GM12874 (cell line): ENCODE results near the gene SPEN.

Experiments
- CTCF ChIP-seq: IDR thresholded peaks from 2 replicates; pipeline ENCODE4 v1.5.1; 2011; ENCODE audit warnings: low read depth, mild to moderate bottlenecking, control low read depth, low read length, moderate library complexity; ENCODE audit not compliant: insufficient read depth

Gene SPEN

GRCh38 chr1:15970911-15971310, 123.4 kb downstream of the SPEN start:
- TF ChIP-seq CTCF, result no peak

- no peak for TF ChIP-seq CTCF
These were observed 124.9 kb downstream of the SPEN start for GRCh38 chr1:15972409-15972808.

- no peak for TF ChIP-seq CTCF
These were observed 126.3 kb downstream of the SPEN start for GRCh38 chr1:15973772-15974171.

GRCh38 chr1:15974855-15975254, 127.3 kb downstream of the SPEN start:
- TF ChIP-seq CTCF, result no peak

GRCh38 chr1:15975358-15975804, 127.9 kb downstream of the SPEN start:
- TF ChIP-seq CTCF, result peak; percentile 26

- no peak for TF ChIP-seq CTCF
These were observed 128.5 kb downstream of the SPEN start, which contains the start of gene ZBTB17 for GRCh38 chr1:15975805-15976680. ZBTB17 (minus strand) TSS chr1:15976101; CDS start chr1:15948495, 27,606 bp downstream.

- no peak for TF ChIP-seq CTCF
These were observed 134.2 kb downstream of the SPEN start for GRCh38 chr1:15981679-15982078.
